Suppressor macrophage (primary cell): ENCODE data around the gene DLX1.

ENCODE experiments used
- DNase-seq, 4 experiments: peaks; one replicate each; pipeline ENCODE4 v3.0.0-alpha.2; 2020 to 2022

The DLX1 gene

DNA sequence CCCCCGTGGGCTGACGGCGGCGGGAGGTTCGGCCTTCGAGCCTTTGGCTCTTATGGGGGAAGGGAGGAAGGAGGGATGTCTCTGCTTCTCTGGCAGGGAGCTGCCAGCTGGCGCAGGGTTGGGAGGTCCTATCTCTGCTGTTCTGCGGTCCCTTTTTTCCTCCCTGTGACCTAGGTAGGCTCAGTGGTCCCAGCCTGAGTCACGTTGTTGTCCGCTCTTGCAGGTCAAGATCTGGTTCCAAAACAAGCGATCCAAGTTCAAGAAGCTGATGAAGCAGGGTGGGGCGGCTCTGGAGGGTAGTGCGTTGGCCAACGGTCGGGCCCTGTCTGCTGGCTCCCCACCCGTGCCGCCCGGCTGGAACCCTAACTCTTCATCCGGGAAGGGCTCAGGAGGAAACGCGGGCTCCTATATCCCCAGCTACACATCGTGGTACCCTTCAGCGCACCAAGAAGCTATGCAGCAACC lies 2.5 kb downstream of the DLX1 start:
- DNase-seq = no peak

DNA sequence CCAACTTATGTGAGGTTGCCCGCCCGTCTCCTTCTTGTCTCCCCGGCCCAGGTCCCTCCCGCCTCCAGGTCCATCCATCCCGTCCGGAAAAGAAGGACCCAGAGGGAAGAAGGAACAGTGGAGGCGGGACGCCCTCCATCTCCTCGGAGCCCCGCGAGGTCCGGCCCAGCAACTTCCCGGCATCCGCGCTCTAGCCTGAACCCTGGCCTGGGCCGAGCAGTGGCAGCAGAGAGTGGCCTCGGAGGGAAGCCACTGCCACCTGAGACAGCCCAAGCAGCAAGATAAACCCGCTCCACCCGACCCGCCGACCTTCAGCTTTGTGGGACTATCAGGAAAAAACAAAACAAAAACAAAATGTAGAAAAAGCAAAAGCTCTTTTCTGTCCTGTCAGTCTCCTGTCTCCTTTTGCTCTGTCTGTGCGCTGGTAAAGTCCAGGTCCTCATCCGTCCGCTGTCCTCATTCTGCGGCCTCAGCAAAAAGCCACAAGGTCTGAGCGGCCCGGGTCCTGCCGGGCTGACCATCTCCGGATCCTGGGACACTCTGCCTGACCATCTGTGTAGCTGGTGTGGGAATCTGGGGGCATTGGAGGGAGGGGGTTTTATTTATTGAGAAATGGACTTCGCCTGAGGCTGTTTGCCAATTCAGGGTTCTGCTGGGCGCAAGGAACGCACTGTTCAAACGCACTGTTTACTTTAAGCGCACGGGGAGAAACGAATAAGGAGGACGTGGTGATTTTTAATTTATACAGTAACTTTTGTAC lies 3.1 kb downstream of the DLX1 start:
- DNase-seq = no peak

DNA sequence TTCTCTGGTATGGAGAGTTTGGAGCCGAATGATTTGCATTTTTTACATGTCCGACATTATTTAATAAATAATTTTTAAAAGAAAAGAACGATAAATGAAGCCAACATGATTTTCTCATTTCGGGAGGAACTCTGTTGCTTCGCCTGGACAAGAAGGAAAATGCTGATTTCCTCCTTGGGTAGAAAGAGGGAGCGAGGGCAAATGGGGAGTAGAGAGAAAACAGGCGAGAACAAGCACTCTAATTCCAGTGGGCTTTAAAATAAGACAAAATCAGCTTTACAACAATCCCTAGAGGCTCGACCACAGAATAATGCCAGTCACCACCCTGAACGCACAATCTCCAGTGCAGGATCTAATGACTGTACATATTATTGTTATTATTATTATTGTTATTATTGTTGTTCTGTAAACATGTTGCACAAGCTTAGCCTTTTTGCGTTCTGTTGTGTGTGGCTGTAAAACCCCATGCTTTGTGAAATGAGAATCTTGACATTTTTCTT lies 3.7 kb downstream of the DLX1 start:
- no peak for DNase-seq

DNA sequence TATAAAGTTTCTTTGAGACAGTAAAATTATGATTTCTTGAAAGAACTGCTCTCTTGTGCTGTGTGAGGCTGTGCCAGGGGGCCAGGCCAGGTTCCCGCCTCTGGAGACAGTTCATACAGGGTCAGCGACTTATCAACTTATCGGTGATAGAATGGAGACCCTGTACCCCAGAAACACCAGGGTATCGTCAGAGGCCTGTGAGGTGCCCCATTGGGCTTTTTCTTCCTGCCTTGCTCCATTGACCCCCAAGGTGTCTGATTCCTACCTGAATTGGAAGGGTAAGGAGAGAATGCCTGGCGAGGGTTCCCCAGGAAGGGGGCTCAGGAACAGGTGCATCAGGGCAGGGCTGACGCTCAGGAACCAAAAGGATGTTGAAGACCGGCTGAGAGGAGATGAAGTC lies 4.3 kb downstream of the DLX1 start:
- DNase-seq = no peak

DNA sequence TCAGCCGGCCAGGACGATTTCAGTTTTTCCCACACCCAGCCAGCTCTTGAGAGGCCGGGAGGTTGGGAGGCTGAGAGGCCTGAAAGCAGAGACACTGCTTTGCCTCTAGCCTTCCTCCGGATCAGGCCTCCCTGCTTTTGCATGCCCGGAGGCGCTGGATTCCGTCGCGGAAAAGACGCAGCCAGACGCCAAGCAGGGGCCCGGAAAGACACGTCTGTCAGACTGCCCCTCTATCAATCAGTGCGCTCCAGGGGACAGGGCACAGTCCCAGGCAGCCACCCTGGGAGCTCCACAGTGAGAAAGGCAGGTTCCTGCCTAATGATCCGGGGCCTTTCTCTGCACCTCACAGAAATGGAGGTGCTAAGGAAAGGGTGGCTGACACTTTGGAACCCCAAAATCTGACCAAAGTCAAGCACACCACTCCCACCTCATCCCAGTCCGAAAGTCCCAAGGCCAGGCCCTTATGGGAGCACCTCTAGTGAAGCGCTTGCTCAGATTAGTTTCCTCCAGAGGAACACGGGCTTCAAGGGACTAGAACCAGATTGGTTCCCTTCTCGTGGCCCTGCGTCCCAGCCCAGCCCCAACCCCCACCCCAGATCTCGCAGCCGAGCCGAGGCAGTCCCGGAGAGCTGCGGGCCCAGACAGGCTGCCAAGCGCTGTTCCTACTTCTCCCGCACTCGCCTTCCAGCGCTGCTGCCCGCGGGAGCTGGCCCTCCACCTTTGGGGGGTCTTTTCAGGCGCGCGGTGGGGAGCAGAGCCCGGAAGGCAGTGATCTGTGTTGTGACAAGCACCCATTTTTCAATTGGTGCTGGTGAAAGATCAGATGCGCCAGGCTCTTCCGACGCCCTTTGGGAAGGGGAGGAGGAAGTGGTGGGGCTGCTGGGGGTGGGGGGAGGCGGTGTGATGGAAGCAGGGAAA lies 5.0 kb downstream of the DLX1 start:
- no peak for DNase-seq

DNA sequence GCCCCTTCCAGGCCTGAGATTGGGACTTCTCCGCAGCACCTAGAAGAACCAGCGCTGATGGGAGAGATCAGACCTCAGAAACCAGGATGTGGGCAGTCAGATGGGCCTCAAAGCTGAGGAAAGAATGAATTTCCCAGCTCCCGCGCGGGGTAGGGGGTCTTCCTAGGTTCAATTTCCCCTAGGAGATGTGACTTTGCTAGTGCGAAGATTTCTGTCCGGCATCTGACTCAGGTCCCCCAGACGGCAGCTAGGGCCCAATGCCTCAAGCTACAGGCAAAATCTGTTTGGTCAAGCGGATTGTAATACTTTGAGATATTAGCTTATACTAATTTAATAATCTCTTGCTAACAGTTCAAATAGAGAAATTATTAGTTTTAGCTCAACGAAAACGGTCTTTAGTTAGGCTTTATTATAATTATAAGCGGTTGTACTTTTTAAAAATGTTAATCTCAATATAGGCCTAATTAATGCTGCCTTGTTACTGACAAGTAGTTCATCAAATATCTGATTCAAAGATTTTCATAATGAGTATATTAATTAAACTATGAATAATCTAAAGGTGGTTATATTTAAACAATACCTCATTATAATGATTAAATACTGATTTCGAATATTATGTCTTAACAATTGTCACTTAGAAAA lies 5.8 kb downstream of the DLX1 start:
- no peak for DNase-seq

DNA sequence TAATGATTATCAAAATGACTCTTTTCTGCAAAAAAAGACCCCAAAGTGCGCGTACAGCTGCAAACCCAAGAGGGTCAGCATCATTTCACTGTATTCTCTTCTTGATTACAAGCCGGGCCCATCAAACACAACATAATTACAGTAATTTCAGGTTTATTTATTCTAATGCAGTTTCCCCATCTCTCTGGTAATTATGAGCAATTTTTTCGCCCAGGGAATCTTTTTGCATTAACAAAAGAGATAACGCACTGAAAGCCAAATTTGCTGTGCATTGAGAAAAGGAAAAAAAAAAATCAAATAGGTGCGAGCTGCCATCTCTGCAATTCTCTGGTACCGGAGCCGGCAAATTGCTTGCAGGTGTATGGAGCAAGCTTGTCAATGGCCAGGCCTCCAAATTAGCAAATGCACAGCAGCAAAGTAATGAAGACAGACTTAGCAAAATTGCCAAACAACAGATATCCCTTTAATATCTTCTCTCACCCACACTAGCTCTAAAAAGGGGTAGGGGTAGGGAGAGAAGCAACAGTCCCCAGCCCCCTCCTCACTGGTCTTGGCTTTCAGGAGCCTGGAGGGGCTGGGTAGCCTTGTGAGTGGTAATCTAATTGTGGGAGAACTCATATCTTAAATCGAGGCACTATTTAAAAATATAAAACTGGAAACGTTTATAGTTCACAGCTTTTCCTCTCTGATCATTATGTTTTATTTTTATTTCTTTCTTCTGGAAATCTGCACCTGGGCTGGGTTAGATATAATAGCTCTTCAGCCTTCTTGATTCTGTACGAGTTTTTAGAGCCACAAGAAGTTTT lies 6.7 kb downstream of the DLX1 start:
- DNase-seq = no peak

DNA sequence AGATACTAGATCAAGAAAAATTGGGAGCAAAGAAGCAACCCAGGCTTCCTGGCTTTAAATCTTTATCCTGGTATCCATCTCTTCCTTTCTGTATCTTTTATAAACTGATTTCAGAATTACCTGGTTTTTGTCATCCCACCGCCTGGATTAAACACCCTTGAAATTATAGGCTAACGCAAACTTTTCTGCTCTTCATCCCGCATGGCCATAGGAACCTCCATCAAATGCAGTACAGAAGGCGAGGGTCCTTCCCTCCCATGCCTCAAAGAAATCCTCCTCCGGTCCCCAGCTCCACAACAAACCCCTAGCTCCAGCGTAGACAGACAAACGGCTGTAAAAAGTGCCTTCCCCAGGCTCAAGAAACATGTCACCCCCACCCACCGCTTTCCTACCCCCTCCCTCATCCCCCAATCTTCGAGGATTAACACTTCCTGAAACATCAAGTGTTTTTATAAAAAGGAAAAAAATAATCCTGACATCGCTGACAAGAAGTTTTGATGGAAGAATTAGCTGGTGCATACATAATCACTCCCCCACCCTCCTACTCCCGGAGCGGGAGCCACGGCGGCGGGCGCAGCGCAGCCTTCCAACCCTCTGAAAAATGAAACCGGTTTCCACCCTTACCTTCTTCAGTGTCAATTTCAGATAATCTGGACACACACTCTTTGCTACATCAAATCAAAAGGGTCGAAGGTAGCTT lies 7.6 kb downstream of the DLX1 start:
- no peak for DNase-seq

DNA sequence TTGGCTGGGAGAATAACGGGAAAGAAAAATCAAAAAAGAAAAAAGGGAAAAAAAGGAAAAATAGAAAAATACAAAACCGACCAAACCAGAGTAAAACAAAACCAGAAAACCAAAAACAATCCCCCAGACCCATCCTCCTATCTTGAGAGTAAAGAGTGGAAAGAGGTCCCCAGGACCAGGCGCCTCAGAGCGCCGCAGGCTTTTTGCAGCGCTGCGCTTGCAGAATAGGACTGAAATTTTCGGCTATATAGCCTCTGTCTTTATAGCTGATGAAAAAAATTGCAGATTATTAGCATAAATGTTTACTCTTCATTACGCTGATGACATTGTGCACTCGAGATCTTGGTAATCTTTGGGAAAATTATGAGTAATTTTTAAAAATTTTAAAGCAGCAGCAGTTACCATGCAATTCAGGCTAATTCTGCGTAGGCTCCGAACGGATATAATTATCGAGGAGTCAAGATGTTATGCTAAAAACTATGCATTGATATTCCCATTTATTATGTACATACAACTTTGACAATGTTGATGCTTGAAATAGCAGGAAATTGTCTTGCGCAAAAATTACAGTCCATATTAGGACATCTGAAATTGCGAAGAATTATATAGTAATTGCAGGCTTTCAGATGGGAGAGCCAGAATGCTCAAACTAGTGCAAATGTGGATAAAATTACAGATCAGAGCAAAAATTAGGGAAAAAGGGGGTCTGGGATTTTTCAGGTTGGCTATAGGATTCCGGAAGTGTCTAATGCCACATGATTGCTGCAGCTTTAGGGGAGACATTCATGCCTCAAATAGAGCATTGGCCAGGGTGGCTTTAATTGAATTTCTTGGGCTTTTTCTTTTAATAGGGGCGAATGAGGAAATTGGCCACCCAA lies 8.3 kb downstream of the DLX1 start:
- peak in 1 of 4 experiments; percentile 27 for DNase-seq

DNA sequence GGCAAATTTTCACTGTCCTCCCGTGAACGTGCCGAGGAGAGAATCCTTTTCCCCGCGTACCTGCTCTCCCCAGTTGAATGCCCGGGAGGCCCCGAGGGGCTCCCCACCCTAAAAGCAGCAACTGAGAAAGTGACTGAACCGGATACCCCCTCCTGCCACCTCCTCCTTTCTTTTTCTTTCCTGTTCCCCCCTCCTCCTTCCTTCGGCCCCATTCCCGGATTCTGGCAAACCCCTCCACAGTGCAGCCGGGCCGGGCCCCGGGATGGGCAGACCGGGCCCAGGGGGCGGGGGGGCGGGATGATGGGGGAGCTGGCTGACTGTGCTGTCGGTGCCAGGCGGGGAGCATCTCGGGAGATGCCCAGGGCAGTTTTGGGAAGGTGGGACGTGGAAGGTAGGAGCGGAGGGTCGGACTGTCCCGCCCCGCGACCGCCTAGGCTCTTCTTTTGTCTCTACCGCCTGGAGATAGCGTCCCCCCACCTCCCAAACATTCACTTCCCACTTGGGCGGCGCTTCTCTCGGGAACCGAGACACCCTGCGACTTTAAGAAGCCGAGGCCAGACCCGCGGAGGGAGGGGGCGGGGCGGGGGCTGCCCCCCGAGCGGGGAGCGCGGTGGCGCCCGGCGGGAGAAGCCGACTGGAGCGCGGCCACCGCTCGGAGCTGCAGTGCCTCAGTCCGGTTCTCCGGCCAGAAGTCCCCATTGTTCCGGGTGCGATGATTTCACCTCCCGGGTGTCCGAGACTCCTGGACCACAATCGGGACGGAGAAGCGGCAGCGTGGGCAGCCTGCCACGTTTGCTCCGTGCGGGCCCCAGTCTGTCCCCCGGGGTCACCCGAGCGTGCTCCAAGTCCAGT lies 9.2 kb downstream of the DLX1 start:
- DNase-seq = peak in 1 of 4 experiments; percentile 32

DNA sequence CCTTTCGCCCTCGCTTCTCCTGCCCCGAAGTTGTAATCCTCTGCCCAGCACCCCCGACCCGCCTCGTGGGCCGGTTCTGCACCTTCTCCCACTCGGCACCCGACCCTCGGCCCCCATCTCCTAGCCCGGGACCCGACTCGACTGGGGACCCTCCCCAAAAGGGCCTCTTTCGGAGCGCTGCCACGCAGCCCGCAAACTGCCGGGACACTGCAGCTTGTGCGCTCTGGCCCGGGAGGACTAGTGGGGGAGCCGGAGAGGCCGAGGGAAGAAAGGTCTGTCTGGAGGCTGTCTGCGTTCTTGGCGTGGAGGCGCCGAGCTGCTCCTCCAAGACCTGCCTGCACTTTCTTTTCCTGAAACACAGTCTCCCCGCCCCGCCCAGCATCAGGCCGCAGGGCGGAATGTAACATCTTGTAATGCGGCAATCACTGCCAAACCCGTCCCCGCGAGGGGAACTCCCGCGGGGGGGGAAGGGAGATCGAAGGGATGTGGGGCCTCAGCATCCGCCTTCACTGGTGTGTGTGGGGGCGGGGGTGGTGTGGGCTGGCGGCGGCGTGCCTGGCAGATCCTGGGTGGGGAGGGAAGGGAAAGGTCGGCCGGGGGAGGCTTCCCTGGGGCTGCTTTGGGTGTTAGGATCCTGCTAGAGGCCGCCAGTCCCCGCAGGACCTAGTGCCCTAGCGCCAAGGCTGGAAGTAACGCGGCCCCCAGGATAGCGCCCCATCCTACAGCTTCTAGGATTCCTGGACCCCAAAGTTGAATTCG lies 10.0 kb downstream of the DLX1 start:
- DNase-seq = peak in 3 of 4 experiments; percentile 51 to 71 (median 67)

DNA sequence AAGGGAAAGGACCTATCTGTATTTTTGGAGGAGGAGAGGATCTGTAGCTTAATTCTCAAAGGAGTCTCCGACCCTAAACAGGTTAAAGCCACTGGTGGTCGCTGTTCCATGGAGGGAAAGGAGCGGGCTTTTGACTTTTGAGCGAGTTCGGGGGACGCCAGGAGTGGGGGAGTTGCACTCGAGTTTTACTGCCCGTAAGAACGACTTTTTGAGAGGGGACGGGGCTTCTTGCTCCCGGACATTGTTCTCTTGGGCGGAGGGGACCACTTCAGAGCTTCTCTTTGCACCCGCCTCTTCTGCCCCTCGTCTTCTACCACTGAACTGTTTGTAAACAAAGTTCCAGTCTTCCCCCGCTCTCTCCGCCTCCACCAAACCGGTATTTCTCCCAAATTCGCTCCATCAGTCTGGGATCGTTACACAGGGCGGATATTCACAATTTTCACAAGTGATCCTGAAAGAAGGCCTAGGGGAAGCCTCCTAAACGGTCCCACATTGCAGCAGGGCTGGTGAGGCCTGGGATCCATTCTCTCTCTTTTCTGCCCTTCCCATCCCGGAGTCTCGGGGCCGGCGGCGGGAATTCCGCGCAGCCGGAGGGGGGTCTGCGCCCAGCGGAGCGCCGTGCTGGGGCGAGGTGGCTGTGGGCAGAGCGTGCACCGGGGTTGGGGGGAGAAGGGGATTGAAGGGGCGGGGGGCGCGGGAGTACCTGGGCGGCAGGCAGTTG lies 10.8 kb downstream of the DLX1 start:
- DNase-seq = no peak

DNA sequence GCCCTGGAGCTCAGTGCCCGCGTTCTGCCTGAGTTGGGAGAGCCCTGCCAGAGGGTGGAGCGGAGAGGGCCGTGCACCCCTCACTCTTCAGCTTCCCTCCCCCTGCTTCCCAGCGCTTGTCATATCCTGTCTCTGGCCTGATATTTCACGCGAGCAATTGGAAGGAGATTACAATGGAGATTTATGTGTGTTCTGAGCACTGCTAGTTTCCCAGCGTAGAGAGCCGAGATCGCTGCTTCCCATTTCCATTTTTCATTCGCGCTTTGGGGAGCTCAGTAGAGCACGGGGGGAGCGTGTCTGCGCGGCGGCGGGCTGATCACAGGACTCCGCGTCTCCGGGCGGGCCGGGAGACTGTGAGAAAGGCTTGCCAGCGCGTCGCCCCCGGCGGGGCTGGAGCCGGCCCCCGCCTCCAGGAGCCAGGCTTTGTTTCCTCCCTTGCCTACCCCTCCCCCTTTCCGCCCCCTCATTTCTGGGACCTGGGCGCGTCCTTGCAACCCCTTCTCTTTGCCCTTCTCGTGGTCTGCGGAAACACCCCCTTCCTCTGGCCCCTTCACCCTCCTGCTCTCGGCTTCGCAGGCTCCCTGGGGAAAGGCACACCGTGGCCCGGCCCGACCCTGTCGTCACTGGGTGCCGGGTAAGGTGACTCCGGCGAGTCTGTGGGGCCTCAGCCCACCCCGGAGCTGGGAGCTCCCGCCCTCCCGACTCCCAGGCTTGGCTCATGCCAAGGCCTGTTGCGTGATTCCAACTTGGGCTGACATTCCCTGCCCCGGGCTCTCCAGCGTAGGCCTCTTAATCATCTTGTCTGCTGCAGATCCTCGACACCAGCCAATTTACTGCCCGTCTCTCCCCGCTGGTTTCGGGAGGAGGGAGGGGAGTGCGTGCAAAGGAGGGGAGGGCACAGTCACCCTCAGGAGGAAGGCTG lies 11.6 kb downstream of the DLX1 start:
- DNase-seq = peak in 3 of 4 experiments; percentile 50 to 69 (median 66)

DNA sequence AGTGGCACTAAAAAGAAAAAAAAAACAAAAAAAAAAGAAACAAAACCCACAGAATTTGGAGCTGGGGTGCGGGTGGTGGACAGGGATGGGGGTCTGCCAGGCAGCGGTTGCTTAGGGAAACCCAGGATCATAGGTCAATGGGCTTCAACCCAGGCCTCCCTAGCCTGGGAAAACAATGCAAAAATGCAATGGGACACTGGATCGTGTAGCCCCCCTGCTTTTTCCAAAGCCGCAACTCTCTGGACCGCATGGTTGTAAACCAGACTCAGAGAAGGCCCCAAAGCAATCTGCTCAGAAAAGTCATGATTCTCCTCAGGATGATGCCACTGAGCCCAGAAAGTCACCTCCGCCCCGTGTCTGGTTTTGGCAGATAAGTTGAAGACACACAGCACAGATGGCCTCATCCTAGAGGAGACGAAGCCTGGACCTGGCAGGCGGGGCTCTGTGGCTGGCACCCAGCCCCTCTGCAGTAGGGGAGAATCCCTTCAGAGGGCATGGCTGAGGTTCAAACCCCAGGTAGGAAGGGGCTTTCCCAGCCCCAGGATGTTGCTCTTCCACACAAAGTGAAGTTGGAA lies 12.3 kb downstream of the DLX1 start:
- no peak for DNase-seq

DNA sequence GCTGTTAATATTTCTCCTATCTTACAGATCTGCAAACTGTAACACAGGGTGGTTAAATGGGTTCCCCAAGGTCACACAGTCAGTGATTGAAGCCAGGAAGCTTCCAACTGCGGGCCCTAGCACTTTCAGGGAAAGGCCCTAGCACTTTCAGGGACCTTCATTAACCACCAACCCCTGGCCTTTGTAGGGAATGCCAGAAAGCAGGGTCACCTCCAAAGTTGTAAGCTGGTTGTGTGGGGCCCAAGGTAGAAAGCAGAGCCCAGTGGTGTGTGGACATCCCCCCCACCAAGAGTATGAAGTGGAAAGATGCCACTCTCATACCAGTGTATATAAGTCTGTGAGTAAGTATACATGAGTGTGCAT lies 13.0 kb downstream of the DLX1 start:
- no peak for DNase-seq
